ENCODE data around the gene NEURL3.
"Not testable (repeated sequence)": the region's sequence is repeated elsewhere in the genome, so short reads cannot be mapped to it uniquely, and the experiment has no call there.

NEURL3 gene

DNA sequence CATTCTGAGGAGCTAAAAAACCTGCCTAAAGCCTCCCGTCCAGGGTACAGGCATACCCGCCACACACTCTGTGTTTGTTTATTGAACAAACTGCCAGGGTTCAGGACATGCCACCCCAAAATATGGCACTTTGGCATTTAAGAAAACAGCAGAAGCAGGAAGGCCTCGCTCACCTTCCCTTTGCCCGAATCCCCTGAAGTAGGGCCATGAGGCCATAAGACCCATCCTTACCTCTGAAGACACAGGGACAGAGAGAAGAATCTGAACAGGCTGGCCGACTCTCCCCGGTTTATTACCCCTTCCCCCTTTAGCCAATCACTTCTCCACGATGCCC lies 1.7 kb upstream of the NEURL3 start:
- no peak for DNase-seq (ENCODE audit: low read depth, low spot score)

DNA sequence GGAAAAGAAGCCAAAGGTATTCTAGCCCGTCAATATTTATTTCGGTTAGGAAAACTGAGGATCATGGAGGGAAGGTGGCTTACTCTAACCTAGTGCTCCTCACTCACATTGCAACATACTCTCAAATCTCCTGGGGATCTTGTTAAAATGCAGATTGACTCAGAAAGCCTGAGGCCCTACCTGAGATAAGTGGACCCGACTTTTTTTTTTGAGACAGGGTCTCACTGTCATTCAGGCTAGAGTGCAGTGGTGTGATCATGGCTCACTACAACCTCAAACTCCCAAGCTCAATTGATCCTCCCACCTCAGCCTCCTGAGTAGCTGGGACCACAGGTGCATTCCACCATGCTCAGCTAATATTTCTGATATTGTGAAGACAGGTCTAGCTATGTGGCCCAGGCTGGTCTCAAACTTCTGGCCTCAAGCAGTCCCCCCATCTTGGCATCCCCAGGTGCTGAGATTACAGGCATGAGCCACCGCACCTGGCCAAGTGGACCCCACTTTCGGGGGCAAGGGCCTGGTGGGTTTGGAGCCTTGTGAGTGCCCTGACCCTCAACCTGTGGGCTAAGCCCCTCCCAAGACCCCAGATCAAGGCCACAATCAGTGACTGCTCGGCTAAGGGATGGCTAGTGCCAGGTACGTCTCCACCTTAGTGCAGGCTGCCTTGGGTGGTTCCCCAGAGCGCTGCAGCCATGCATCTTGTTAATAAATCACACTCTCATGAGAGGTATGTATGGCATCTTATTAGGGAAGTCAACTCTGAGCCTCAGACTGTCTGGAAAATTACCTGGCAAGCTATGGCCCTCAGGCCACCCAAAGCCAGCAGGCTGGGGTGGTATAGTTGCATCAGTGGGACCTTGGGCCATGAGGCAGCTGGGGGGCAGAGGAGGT lies 1.1 kb upstream of the NEURL3 start:
- no peak for DNase-seq (ENCODE audit: low read depth, low spot score)

DNA sequence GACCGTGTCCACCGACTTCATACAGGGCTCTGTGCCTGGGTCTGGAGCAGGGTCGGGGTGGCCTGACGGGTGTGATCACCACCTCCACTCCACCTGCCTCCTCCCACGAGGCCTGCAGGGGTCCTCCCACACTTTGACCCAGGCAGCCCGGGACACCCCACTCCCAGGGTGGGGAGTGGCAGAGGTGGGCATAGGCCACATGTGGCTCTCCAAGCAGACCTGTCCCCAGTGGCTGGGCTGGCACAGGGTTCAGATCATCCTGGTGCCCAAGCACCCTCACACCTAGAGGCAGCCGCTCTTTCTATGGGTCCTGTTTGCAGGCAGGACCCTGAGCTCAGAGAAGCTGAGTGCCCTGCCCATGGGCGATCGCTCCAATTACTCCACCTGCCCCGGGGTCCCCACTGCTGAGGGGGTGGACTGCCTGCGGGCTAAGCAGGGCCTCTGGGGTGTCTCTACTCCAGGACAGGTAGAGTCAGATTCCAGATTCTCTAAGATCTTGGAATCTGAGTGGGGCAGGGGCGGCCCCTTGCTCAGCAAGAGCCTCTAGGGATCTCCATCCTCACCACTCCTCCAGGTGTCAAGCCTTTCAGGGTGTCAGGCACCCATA lies 1.4 kb downstream of the NEURL3 start:
- no peak for DNase-seq (ENCODE audit: low read depth, low spot score)

DNA sequence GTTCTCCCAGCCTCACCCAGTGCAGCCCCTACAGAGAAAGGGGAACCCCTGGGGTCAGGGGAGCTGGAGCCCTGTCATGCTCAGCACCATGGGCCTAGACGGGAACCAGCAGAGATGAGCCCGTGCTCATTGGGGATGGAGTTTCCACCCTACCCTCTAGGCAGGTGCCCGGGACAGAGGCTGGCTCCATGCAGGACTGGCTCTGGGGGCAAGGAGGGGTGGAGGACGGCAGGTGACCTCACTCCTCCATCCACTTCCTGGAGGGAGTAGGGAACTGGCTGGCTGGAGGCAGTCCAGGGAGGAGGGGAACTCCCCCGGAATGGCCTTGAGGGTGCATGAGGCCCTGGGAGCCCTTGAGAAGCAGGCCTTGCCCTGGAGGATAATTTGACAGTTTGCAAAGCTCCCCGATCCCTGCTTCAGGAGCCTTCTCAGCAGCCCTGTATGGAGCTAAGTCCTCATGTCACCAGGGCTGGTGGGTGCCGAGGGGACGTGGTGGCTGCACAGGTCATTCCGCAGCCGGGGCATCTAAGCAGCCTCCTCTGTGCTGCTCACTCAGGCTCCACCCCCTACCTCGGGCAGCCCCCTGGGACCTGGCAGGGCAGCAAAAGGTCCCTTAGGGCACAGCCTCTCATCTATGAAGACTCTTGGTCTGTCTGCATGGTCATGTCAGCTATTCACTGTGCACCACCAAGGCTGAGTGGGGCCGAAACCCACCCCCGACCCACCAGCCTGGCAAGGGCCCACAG lies 2.1 kb downstream of the NEURL3 start:
- no peak for DNase-seq (ENCODE audit: low read depth, low spot score)

DNA sequence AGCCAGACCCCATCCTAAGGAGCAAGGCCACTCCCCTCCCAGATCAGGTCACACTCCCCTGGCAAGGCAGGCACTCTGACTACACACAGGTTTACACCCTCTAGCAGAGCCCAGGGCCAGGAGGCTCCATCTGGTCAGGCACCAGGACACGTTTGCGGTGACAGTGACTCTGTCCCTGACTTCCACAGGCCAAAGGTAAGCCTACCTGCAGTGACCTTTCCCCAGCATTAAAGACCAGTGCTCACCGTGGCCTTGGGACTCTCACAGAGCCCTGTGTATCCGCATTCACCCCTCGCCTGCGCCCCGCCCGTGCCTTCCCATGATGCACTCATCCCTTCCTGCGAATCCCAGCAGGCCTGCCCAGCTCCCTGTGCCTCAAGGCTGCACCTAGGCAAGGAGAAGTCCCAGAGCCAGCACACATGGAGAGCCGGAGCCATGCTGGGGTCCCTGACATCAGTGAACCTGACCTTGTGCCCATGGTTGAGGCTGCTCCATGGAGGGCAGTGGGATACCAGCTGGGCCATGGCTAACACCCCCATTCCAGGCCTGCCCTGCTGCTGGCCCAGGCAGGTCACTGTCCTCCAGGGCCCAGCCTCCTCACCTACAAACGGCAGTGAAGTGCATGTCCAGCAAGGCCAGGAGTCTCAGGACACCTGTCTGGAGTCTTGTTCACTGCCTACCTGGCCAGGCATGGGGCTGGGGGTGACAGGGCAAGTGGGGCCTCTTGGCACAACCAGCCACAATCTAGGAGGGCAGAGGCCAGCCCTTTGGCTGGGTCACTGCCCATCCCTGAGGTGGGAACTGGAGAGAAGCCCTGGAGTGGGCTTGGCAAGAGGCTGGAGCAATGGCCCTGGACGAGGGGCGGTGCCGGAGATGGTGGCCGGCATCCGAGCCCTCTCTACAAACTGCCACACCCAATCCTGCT lies 3.0 kb downstream of the NEURL3 start:
- no peak for DNase-seq (ENCODE audit: low read depth, low spot score)

DNA sequence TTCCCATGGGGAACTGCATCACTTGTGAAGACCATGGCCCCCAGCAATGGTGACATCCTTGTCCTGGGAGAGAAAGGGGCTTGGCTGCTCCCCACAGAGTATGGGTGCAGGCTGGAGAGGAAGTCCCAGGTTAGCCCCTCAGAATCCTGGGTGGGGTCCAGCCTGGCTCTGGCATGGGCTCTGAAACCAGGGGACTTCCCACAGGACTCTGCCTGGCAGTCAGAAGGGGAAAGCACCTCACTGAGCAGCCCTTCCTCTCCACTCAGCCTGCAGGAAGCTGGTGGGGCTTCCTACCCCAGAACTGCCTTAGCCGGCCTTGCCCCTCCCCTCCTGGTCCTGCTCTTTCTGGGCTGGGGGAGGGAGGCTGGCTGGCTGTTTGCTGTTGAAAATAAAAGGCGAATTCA lies 3.7 kb downstream of the NEURL3 start:
- no peak for DNase-seq (ENCODE audit: low read depth, low spot score)

DNA sequence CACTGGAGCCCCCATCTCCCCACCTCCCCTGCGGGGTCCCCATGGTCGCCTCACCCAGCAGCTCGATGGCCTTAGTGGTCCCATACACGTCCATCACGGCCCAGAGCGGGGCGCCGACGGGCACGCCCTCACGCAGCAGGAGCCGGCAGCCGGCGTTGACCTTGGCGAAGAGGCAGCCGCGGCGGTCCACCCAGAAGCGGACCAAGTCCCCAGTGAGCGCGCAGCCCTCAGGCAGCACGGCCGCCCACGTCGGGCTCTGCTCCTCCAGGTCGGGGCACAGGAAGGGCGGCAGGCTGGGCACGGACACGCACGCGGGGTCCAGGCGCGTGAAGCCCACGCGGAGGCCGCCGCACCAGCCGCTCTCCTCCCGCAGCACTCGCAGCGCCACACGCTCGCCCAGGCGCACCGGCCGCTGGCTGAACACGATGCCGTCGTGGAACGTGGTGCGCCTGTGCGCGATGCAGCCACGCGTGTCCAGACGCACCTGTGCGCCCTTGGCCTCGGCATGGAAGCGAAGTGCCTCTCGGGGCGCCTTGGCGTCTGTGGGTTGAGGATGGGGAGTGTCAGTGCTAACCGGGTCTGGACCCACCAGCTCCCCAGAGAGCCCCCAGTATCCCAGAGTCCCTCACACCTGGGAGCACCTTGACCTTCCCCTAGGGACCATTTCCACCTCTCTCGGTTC lies 4.6 kb downstream of the NEURL3 start:
- DNase-seq (ENCODE audit: low read depth, low spot score) = no peak

DNA sequence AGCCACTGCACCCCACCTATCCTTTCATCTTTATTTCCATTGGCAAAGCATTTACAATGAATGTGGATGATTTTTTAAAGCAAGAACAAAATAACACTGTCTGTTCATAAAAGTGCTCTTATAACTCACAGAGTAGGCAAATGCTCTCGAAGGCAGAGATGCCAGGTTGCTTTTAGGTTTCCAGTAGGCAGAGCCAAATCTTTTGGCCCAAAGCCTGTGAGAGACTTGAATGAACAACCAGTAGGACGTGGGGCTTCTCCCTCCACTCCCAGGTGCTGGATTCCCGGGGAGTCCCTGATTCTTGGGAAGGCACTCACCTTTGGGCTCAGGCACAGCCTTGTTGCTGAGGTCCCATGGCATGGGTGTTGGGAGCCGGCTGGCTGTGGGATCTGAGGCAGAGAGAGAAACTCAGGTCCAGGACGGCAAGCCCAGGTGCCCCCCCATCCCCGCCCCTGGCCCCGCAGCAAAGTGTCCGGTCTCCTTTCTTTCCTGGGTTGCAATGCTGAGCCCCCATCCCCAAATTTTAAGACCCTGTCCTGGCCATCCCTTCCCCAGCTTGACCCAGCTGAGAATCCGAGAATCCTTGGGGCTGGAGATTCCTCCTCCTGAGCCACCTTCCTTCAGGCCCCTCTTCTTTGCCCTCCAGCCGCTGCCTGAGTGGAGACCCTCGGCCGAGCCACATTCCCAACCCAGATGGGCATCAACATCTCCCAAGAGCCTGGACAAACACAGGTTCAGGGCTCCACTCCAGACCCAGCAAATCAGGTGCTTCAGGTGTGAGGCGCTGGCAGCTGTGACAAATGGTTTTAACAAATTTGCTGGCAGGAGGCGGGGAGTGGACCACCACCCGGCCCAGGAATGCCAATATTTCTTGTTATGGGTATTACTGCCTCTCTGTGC lies 5.8 kb downstream of the NEURL3 start:
- no peak for DNase-seq (ENCODE audit: low read depth, low spot score)

DNA sequence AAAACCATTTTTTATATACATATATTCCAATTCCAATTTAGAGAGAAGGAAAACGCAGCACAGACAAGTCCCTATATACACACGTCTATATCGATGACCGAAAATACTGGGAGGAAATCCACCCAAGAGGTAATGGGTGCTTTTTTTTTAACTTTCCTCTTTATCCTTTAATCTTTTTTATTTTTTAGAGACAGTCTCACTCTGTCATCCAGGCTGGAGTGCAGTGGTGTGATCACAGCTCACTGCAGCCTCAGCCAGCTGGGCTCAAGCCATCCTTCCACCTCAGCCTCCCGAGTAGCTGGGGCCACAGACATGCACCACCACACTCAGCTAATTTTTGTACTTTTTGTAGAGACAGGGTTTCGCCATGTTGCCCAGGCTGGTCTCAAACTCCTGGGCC lies 6.5 kb downstream of the NEURL3 start:
- DNase-seq (ENCODE audit: low read depth, low spot score) = not testable (repeated sequence)

DNA sequence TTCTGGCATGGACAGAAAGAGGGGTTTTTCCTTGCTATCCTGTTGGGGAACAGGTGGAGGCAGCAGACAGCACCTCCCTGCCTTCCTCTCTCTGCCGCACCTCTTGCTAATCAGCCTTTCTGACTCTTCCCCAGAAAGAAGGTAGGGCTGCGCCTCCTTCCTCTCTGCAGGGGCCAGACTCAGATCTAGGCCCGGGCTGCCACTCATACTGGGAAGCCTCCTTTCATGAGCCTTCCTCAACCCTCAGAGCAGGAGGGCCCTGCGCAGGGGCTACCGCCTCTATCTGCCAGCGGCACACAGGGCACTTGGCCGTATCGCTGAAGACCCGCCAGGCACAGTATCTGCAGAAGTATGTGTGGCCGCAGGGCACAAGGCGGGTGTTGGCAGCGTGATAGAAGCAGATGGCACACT lies 7.1 kb downstream of the NEURL3 start:
- DNase-seq (ENCODE audit: low read depth, low spot score) = no peak

DNA sequence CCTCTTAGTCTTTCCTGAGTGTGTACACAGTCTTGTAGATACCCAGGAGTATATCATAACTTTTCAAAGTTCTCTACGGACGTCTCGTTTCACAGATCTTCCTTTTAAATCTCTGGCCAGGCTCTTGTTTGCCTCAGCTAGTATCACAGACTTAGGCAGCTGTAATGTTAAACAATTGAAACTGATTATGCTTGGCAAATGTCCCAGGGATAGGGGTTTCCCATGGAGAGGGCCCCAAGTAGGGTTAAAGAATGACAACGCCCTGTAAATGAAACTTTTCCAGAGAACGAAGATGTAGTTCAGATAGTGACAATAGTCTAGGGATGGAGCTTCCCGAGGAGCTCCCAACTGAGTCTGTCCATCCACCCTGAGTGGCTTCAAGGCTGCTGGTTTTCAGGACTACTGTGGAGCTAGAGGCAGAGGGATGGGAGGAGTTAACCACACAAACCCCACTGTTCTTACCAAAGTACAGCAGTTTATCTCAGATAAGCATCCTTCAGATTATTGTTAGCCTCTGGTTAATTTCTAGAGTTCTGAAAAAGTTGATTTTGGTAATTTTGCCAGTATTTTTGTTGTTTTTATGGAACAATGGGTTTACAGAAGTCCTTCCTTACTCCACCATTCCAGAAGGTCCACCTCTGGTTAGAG lies 9.1 kb downstream of the NEURL3 start:
- DNase-seq (ENCODE audit: low read depth, low spot score) = no peak

DNA sequence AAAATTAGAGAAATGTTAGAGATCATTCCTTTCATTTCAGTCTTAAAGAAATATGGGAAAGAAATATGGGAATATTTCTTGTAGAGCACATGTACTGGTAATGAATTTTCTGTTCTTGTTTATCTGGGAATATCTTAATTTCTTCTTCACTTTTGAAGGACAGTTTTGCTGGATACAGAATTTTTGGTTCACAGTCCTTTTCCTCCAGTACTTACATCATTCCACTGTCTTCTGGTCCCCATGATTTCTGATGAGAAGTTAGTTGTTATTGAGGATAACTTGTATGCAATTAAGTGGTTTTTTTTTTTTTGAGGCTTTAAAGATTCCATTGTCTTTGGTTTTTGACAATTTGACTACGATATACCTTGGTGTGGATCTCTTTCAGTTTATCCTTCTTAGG lies 11.0 kb downstream of the NEURL3 start:
- DNase-seq (ENCODE audit: low read depth, low spot score) = no peak

DNA sequence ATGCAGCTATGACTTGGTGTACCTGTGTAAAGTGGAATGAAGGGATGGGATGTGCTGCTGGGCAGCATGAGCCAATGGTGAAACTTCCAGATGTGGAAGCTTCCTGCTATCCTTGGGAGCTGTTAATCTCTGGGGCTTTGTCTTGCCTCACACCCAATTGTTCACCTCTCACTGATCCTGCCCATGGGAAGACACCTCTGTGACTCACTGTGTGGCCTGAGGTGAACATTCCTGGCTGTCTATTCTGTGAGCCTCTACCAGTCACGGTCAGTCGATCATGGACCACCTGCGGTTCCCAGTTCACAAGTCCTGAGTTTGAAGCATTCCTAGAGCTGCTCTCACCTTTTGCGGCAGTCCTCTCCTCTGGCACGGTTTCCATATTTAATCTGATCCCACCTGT lies 12.1 kb downstream of the NEURL3 start:
- DNase-seq (ENCODE audit: low read depth, low spot score) = no peak

DNA sequence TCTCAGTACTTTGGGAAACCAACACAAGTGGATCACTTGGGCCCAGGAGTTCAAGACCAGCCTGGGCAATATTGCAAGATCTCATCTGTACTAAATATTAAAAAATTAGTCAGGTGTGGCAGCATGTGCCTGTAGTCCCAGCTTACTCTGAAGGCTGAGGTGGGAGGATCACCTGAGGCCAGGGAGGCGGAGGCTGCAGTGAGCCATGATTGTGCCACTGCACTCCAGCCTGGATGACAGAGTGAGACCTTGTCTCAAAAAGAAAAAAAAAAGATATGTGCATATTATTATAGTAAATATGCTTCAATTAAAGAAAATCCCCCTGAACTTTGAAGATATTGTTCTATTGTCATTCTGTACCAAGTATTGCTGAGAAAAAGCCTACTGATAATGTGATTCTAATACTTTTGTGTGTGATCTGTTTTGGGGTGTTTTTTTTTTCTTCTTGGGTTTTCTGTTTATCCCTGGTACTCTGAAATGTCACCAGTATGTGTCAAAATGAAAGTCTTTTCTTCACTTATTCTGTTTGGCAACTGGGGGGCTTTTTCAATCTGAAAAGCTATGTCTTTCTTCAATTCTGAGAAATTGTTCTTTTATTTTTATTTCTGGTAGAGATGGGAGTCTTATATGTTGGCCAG lies 13.2 kb downstream of the NEURL3 start:
- no peak for DNase-seq (ENCODE audit: low read depth, low spot score)

DNA sequence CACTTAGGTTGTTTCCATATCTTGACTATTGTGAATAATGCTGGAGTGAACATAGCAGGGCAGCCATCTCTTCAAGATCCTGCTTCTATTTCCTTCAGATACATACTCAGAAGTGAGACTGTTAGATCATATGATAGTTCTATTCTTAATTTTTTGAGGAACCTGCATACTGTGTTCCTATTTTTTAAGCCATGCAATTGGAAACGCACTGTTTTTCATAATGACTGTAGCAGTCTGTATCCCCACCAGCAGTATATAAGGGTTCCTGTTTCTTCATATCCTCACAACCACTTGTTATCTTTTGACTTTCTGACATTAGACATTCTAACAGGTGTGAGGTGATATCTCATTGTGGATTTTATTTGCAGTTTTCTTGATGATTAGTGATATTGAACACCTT lies 15.5 kb downstream of the NEURL3 start:
- no peak for DNase-seq (ENCODE audit: low read depth, low spot score)

DNA sequence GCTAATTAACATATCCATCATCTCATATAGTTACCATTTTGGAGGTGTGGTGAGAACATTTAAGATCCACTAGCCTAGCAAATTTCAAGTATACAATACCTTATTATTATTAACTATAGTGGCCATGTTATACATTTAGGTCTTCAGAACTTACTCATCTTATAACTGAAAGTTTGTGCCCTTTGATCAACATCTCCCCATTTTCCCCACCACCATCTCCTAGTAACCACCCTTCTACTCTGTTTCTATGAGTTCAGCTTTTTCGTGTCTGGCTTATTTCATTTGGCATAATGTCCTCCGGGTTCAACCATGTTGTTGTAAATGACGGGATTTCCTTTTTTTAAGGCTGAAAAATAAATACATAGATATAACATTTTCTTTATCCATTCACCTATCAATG lies 15.9 kb downstream of the NEURL3 start:
- no peak for DNase-seq (ENCODE audit: low read depth, low spot score)

DNA sequence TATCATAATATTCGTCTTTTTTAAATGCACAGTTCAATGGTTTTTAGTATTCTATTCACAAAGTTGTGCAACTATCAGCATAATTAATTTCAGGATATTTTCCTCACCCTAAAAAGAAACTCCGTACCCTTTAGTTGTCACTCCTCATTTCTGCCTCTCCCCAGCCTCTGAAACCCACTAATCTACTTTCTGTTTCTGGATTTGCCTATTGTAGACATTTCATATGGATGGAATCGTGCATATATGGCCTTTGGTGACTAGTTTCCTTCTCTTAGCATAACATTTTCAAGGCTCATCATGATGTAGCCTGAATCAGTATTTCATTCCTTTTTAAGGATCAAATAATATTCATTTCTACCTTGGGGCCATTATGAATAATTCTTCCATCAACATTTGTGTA lies 18.5 kb downstream of the NEURL3 start:
- DNase-seq (ENCODE audit: low read depth, low spot score) = no peak

DNA sequence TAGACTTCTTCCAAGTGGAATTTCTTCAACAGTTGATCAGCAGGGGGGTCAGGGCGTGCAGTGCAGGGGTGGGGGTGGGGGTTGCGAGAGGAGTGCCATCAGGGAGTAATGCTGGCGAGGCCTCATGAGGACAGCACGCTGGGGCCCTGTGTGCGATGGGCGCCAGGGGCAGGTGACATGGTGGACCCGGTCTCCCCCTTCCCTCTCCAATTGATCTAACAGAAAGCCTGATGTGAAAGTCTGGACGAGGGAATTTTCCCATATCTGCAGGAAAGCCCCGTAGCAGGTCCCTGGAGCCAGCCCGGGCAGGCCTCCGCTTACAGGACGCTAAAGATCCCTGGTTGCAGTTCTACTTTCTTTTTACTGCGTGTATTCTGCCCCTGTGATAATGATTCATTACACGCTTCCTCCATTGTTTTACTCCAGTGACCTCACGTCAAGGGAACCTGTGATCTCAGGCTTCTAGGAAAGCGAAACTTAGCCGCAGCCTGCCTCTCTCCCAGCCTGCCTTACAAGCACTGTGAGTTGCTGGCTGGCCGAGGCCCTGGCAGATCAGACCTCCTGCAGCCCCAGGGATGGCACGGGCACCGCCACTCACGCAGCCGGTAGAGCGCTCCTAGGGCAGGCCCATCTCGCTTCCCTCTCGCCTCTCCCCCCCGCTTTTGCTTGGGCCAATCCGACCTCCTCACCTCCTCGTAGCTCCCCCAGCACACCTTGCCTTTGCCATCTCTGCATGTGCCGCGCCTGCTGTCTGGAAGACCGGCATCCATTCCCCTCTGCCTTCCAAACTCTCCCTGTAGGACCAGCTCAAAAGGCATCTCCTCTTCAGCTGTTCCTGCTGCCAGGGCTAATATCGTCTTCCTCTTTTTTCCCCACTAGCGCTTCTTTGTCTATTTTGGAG lies 19.2 kb downstream of the NEURL3 start:
- DNase-seq (ENCODE audit: low read depth, low spot score) = no peak

Data from iPS DF 19.7 (cell line).